Measurements from ENCODE around the gene DEPDC5.

The DEPDC5 gene

GRCh38 chr22:31874821-31875220 lies 121.0 kb downstream of the DEPDC5 start:
- ChIA-PET POLR2A (no interaction called here), CTCF (interaction anchor here (1.2 to 2.0 kb wide), 3 partner anchors 11 to 209 kb away, joined by 3 to 6 read pairs (median 5); no protein-coding TSS in a partner anchor)
- H3K4me3 ChIP-seq (ENCODE audit: low read depth, low read length), result no peak overlapping the region
- no peak for DNase-seq (ENCODE audit: low read depth, low spot score)
- TF ChIP-seq CTCF (IDR thresholded peaks at IDR 0.05; ENCODE audit: insufficient read depth, low read length, missing control alignments), result no peak

GRCh38 chr22:31876156-31876920 lies 122.5 kb downstream of the DEPDC5 start:
- ChIA-PET CTCF (interaction anchor here (1.0 to 2.0 kb wide), 2 partner anchors 11 to 94 kb away, joined by 3 to 6 read pairs; no protein-coding TSS in a partner anchor), POLR2A (interaction anchor here (0.6 kb wide), 1 partner anchor 310 kb away, joined by 3 read pairs; no protein-coding TSS in a partner anchor)
- TF ChIP-seq CTCF (IDR thresholded peaks at IDR 0.05; ENCODE audit: insufficient read depth, low read length, missing control alignments), result no peak
- peak; percentile 36 for DNase-seq (ENCODE audit: low read depth, low spot score)
- H3K4me3 ChIP-seq (ENCODE audit: low read depth, low read length), result no peak overlapping the region

GRCh38 chr22:31879585-31879984 lies 125.8 kb downstream of the DEPDC5 start:
- TF ChIP-seq CTCF (IDR thresholded peaks at IDR 0.05; ENCODE audit: insufficient read depth, low read length, missing control alignments), result no peak
- ChIA-PET CTCF (interaction anchor here (1.4 kb wide), 1 partner anchor 21 kb away, joined by 3 read pairs; no protein-coding TSS in a partner anchor), POLR2A (no interaction called here)
- DNase-seq (ENCODE audit: low read depth, low spot score), result no peak
- H3K4me3 ChIP-seq (ENCODE audit: low read depth, low read length), result no peak overlapping the region

- CTCF ChIA-PET, result no interaction called here
- POLR2A ChIA-PET, result no interaction called here
Measured at GRCh38 chr22:31881200-31881599, 127.4 kb downstream of the DEPDC5 start.

GRCh38 chr22:31881865-31882264 lies 128.0 kb downstream of the DEPDC5 start:
- no peak for DNase-seq (ENCODE audit: low read depth, low spot score)
- POLR2A ChIA-PET, result no interaction called here
- no peak overlapping the region for H3K4me3 ChIP-seq (ENCODE audit: low read depth, low read length)
- TF ChIP-seq CTCF (IDR thresholded peaks at IDR 0.05; ENCODE audit: insufficient read depth, low read length, missing control alignments), result no peak
- CTCF ChIA-PET, result no interaction called here

More at GRCh38 chr22:31881200-31881599, 127.4 kb downstream of the DEPDC5 start:
- DNase-seq (ENCODE audit: low read depth, low spot score), result no peak
- no peak for TF ChIP-seq CTCF (IDR thresholded peaks at IDR 0.05; ENCODE audit: insufficient read depth, low read length, missing control alignments)
- no peak overlapping the region for H3K4me3 ChIP-seq (ENCODE audit: low read depth, low read length)

- DNase-seq (ENCODE audit: low read depth, low spot score), result no peak
- H3K4me3 ChIP-seq (ENCODE audit: low read depth, low read length), result no peak overlapping the region
- CTCF ChIA-PET, result no interaction called here
- POLR2A ChIA-PET, result no interaction called here
- TF ChIP-seq CTCF (IDR thresholded peaks at IDR 0.05; ENCODE audit: insufficient read depth, low read length, missing control alignments), result no peak
Measured at GRCh38 chr22:31882971-31883370, 129.2 kb downstream of the DEPDC5 start.
